PC-3 (cell line): ENCODE results near the gene ADARB2.

Source experiments
- EZH2 ChIP-seq: fragments of 300-600 bp; sonication (generic); IDR thresholded peaks from one replicate; pipeline ENCODE4 v1.6.1; 2017; ENCODE audit warnings: antibody characterized with exemption, mild to moderate bottlenecking, low read length; ENCODE audit not compliant: unreplicated experiment
- EZH2phosphoT487 ChIP-seq: fragments of 300-600 bp; sonication (generic); IDR thresholded peaks from 2 replicates; pipeline ENCODE4 v1.6.1; 2018; ENCODE audit warnings: mild to moderate bottlenecking, antibody characterized with exemption, low read length, borderline replicate concordance
- TF ChIP-seq, protein P1 (sequence below): fragments of 300-600 bp; sonication (generic); conservative IDR thresholded peaks from 2 replicates; pipeline ENCODE4 v1.5.1; 2017; ENCODE audit warnings: antibody characterized with exemption, low read depth, mild to moderate bottlenecking, low read length

DNA sequence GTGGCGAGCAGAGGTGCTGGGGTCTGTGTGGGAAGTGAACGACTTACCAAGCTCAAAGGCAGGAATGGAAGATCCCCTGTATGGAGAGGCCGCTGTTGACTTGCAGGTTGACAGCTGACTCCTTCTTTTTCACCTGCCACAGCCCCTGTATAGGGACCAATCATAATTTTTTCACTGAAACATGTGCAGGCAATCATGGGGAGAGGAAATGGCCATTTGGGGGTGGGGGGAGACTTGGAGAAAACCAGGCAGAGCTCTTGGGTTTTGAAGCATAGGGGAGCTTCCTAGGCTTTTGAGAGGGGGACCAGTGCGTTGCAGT lies 579.8 kb downstream of the ADARB2 start:
- TF ChIP-seq, protein P1, sequence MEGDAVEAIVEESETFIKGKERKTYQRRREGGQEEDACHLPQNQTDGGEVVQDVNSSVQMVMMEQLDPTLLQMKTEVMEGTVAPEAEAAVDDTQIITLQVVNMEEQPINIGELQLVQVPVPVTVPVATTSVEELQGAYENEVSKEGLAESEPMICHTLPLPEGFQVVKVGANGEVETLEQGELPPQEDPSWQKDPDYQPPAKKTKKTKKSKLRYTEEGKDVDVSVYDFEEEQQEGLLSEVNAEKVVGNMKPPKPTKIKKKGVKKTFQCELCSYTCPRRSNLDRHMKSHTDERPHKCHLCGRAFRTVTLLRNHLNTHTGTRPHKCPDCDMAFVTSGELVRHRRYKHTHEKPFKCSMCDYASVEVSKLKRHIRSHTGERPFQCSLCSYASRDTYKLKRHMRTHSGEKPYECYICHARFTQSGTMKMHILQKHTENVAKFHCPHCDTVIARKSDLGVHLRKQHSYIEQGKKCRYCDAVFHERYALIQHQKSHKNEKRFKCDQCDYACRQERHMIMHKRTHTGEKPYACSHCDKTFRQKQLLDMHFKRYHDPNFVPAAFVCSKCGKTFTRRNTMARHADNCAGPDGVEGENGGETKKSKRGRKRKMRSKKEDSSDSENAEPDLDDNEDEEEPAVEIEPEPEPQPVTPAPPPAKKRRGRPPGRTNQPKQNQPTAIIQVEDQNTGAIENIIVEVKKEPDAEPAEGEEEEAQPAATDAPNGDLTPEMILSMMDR, result no peak
- TF ChIP-seq EZH2 (no peak), EZH2phosphoT487 (no peak)
